Stomach (tissue), 4 donors: ENCODE measurements around the gene TREM1.

ENCODE experiments used
- CTCF ChIP-seq, 7 experiments: fragments of 450-650 bp in 4 of 7; fragments of 200-600 bp in 3 of 7; sonication (generic) in 3 of 7; IDR thresholded peaks; one replicate each; pipeline ENCODE4 v1.5.1; 2016 to 2019; ENCODE audit warnings: antibody characterized with exemption in 7 of 7, control low read depth in 2 of 7, mild to moderate bottlenecking in 1 of 7
- EP300 ChIP-seq: sonication (generic); formaldehyde crosslinking; IDR thresholded peaks from one replicate; pipeline ENCODE4 v1.6.1; 2017; ENCODE audit warnings: antibody characterized with exemption
- POLR2A ChIP-seq, 4 donors: fragments of 450-650 bp; IDR thresholded peaks; one replicate each; pipeline ENCODE4 v1.6.1; 2016; ENCODE audit warnings: antibody characterized with exemption in 4 of 4, control low read depth in 2 of 4, mild to moderate bottlenecking in 1 of 4, moderate library complexity in 1 of 4

GRCh38 chr6:41231246-41231645, 55.2 kb downstream of the TREM1 start:
- TF ChIP-seq POLR2A (IDR thresholded peaks at IDR 0.05), result no peak
- TF ChIP-seq CTCF (IDR thresholded peaks at IDR 0.05), result no peak
- TF ChIP-seq EP300, result no peak
